ENCODE results near the gene CPZ.

The CPZ gene

DNA sequence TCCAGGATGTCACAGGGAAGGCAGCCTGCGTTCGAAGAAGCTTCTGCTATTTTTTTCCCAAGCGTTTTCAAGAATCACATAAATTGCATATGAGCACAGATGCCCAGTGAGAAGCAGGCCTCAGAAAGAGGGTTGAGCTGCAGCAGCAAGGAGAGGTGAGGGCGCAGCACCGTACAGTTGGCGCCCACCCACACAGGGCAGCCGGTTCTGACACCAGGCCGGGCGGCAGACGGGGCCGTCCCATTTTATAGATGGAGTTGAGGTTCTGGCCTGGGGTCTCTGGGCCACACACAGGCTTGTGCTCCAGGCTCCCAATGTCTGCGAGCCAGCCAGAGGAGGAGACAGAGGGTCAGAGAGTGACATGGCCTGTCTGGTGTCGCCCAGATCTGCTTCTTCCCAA lies 22.8 kb downstream of the CPZ start:
- Histone ChIP-seq H3K27ac (ENCODE audit: low read depth, low read length, poor library complexity, severe bottlenecking) (no peak overlapping the region), H2AFZ (ENCODE audit: low read length) (no peak overlapping the region), H3K36me3 (ENCODE audit: insufficient read depth, low read length) (no peaks in the 10 kb centered on the region), H3K4me3 (ENCODE audit: low read depth, low read length, poor library complexity, severe bottlenecking) (no peak overlapping the region), H4K20me1 (ENCODE audit: insufficient read depth, low read length) (no peaks in the 10 kb centered on the region), H3K9me2 (ENCODE audit: low read depth, low read length) (no peaks in the 10 kb centered on the region), H3F3A (ENCODE audit: insufficient read depth, low read length) (no peaks in the 10 kb centered on the region), H3K9ac (ENCODE audit: low read length) (no peak overlapping the region), H3K4me2 (ENCODE audit: low read length) (no peak overlapping the region), H3K27me3 (ENCODE audit: insufficient read depth, low read length) (no peaks in the 10 kb centered on the region), H3K79me2 (ENCODE audit: insufficient read depth, low read length) (no peaks in the 10 kb centered on the region), H3K9me3 (ENCODE audit: low read length) (no peaks in the 10 kb centered on the region), H3K4me1 (ENCODE audit: insufficient read depth, low read length, severe bottlenecking) (no peaks in the 10 kb centered on the region)
- TF ChIP-seq, protein P1, sequence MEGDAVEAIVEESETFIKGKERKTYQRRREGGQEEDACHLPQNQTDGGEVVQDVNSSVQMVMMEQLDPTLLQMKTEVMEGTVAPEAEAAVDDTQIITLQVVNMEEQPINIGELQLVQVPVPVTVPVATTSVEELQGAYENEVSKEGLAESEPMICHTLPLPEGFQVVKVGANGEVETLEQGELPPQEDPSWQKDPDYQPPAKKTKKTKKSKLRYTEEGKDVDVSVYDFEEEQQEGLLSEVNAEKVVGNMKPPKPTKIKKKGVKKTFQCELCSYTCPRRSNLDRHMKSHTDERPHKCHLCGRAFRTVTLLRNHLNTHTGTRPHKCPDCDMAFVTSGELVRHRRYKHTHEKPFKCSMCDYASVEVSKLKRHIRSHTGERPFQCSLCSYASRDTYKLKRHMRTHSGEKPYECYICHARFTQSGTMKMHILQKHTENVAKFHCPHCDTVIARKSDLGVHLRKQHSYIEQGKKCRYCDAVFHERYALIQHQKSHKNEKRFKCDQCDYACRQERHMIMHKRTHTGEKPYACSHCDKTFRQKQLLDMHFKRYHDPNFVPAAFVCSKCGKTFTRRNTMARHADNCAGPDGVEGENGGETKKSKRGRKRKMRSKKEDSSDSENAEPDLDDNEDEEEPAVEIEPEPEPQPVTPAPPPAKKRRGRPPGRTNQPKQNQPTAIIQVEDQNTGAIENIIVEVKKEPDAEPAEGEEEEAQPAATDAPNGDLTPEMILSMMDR (IDR thresholded peaks at IDR 0.05; ENCODE audit: low read length) = no peak
- no peak for TF ChIP-seq EZH2 (IDR thresholded peaks at IDR 0.05; ENCODE audit: borderline replicate concordance, low read length)

DNA sequence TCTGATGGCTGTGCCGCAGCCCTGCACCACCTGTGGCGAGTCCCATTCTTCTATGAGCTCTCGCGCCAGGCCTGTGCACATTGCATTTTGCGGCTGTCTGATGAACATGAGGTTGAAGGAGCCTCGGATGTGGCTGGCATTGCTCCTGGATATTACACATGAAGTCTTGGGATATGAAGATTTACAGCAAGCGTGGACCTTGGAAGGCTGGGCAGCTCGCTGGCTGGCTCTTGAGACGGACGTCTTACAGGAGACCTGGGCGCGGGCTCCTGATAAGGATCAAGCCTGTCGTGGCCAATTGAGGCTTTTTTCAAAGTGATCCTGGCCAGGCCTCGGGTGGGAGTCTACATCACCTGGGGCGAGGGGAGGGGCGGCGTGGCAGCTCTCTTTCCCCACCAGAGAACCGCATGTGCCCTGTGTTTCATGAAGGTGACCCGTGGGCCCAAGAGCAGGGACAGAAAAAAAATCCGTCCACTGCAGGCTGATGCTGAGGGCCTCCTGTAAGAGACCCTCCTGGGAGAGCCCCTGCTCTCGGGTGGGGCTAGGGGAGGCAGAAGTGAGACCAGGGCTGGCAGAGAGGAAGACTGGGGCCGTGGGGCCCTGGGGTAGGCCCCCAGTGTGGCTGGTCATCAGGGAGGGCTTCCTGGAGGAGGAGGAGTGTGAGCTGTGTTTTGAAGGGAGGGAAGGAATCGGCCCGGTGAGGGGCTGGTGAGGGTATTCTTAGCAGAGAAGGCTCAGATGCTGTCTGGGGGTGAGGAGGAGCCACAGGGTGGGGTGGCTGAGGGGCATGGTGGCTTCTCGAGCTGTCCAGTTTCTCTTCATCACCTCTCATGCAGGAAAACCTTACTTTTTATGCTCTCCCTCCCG lies 23.6 kb downstream of the CPZ start:
- Histone ChIP-seq H4K20me1 (ENCODE audit: insufficient read depth, low read length) (no peaks in the 10 kb centered on the region), H3F3A (ENCODE audit: insufficient read depth, low read length) (no peaks in the 10 kb centered on the region), H3K27ac (ENCODE audit: low read depth, low read length, poor library complexity, severe bottlenecking) (no peak overlapping the region), H3K9ac (ENCODE audit: low read length) (no peak overlapping the region), H3K79me2 (ENCODE audit: insufficient read depth, low read length) (no peaks in the 10 kb centered on the region), H3K4me2 (ENCODE audit: low read length) (no peak overlapping the region), H2AFZ (ENCODE audit: low read length) (no peak overlapping the region), H3K9me3 (ENCODE audit: low read length) (no peaks in the 10 kb centered on the region), H3K4me3 (ENCODE audit: low read depth, low read length, poor library complexity, severe bottlenecking) (no peak overlapping the region), H3K4me1 (ENCODE audit: insufficient read depth, low read length, severe bottlenecking) (no peaks in the 10 kb centered on the region), H3K9me2 (ENCODE audit: low read depth, low read length) (no peaks in the 10 kb centered on the region), H3K27me3 (ENCODE audit: insufficient read depth, low read length) (no peaks in the 10 kb centered on the region), H3K36me3 (ENCODE audit: insufficient read depth, low read length) (no peaks in the 10 kb centered on the region)
- TF ChIP-seq, protein P1 (IDR thresholded peaks at IDR 0.05; ENCODE audit: low read length) = no peak
- no peak for TF ChIP-seq EZH2 (IDR thresholded peaks at IDR 0.05; ENCODE audit: borderline replicate concordance, low read length)

- Histone ChIP-seq H3K9me2 (ENCODE audit: low read depth, low read length) (no peaks in the 10 kb centered on the region), H3K9ac (ENCODE audit: low read length) (no peak overlapping the region), H3K36me3 (ENCODE audit: insufficient read depth, low read length) (no peaks in the 10 kb centered on the region)
Observed at GRCh38 chr4:8616831-8617230, 24.3 kb downstream of the CPZ start.

More at GRCh38 chr4:8616831-8617230, 24.3 kb downstream of the CPZ start:
- H3K9me3 ChIP-seq (ENCODE audit: low read length) = no peaks in the 10 kb centered on the region
- H3K27me3 ChIP-seq (ENCODE audit: insufficient read depth, low read length) = no peaks in the 10 kb centered on the region
- no peak for TF ChIP-seq EZH2 (IDR thresholded peaks at IDR 0.05; ENCODE audit: borderline replicate concordance, low read length)
- H4K20me1 ChIP-seq (ENCODE audit: insufficient read depth, low read length) = no peaks in the 10 kb centered on the region
- no peaks in the 10 kb centered on the region for H3F3A ChIP-seq (ENCODE audit: insufficient read depth, low read length)
- H3K4me3 ChIP-seq (ENCODE audit: low read depth, low read length, poor library complexity, severe bottlenecking) = no peak overlapping the region
- H2AFZ ChIP-seq (ENCODE audit: low read length) = no peak overlapping the region
- no peak overlapping the region for H3K4me2 ChIP-seq (ENCODE audit: low read length)
- H3K4me1 ChIP-seq (ENCODE audit: insufficient read depth, low read length, severe bottlenecking) = no peaks in the 10 kb centered on the region
- H3K79me2 ChIP-seq (ENCODE audit: insufficient read depth, low read length) = no peaks in the 10 kb centered on the region
- H3K27ac ChIP-seq (ENCODE audit: low read depth, low read length, poor library complexity, severe bottlenecking) = no peak overlapping the region

Measured in OCI-LY1 (cell line).